K562 (cell line): ENCODE measurements around the gene TTLL11. TPM values are rescaled to one million over a fixed set of nuclear protein-coding genes. Genes with fewer than 3 reads are reported as not detected.
A peak's percentile ranks its signal among the peaks of the same experiment; 100 is the strongest.

Source experiments
- ATAC-seq: fragments of 200-7000 bp; cut with Tn5 transposase; 3 replicates; pipeline ENCODE4 v1.9.1; 2020; ENCODE audit warnings: moderate library complexity
- BruUV-seq: library from RNA; stranded (reverse); fragments of 400-500 nt; replicated peaks from 2 replicates; lab custom pipeline; 2021; lab: Mats Ljungman, UMichigan
- CTCF ChIA-PET: fragments of 300-600 bp; formaldehyde crosslinking; extraction: SDS; loops from one replicate; lab custom pipeline; 2021; ENCODE audit warnings: low intra/inter-chr PET ratio; lab: Yijun Ruan, JAX
- POLR2A ChIA-PET: fragments of 300-600, 350-650 bp; sonication (Branson Sonifier 250); formaldehyde crosslinking; extraction: SDS; loops from one replicate; lab custom pipeline; 2021; ENCODE audit warnings: antibody characterized with exemption, inconsistent platforms; lab: Yijun Ruan, JAX
- DNase-seq, 4 experiments: peaks; one replicate each; pipeline versions ENCODE4 v3.0.0 to v3.0.0-alpha.2; 2011 to 2018; ENCODE audit warnings: low spot score in 3 of 4, mixed read lengths in 3 of 4; ENCODE audit errors: extremely low read depth in 1 of 4
- FAIRE-seq: peaks from 2 replicates; lab custom pipeline; 2011; peaks lifted over from hg19 to GRCh38; lab: Jason Lieb, UNC
- H2AFZ ChIP-seq: 2 replicates; pipeline ENCODE4 v1.6.0; 2011; ENCODE audit warnings: low read depth, low read length, control low read depth, inconsistent platforms
- H3K27ac ChIP-seq: fragments of 200-600 bp; 3 replicates; pipeline ENCODE4 v1.8.0; 2011; ENCODE audit warnings: low read depth, mild to moderate bottlenecking, control low read depth, inconsistent platforms, low read length, moderate library complexity, mixed read lengths; ENCODE audit errors: extremely low read depth
- H3K27me3 ChIP-seq, 2 experiments: fragments of 300-600 bp in 1 of 2; 2 replicates in 1 of 2; 3 replicates in 1 of 2; pipeline versions ENCODE4 v1.6.0 to v1.8.0; 2011; ENCODE audit warnings: inconsistent platforms in 2 of 2, low read length in 2 of 2, mild to moderate bottlenecking in 1 of 2, mixed read lengths in 1 of 2, moderate library complexity in 1 of 2; ENCODE audit not compliant: control insufficient read depth in 2 of 2, insufficient read depth in 2 of 2
- H3K36me3 ChIP-seq: fragments of 300-600 bp; 3 replicates; pipeline ENCODE4 v1.8.0; 2011; ENCODE audit warnings: mild to moderate bottlenecking, low read length, inconsistent platforms; ENCODE audit not compliant: control insufficient read depth, insufficient read depth
- H3K4me1 ChIP-seq, 2 experiments: fragments of 200-600 bp in 1 of 2; replicated peaks in 1 of 2; 2 replicates in 1 of 2; 3 replicates in 1 of 2; pipeline versions ENCODE4 v1.5.1 to v1.8.0; 2011; ENCODE audit warnings: inconsistent platforms in 2 of 2, low read length in 2 of 2, mild to moderate bottlenecking in 1 of 2, mixed read lengths in 1 of 2, moderate library complexity in 1 of 2; ENCODE audit not compliant: control insufficient read depth in 2 of 2, insufficient read depth in 2 of 2
- H3K4me2 ChIP-seq: 2 replicates; pipeline ENCODE4 v1.6.1; 2011; ENCODE audit warnings: low read length, control low read depth, inconsistent platforms, mixed read lengths; ENCODE audit not compliant: insufficient read depth
- H3K4me3 ChIP-seq: fragments of 200-600 bp; sonication (generic), shearing (Covaris generic); 2 replicates; pipeline ENCODE4 v1.5.1; 2016; ENCODE audit warnings: control low read depth, inconsistent platforms
- H3K79me2 ChIP-seq: fragments of 200-600 bp; 3 replicates; pipeline ENCODE4 v1.8.0; 2011; ENCODE audit warnings: low read length, inconsistent platforms; ENCODE audit not compliant: control insufficient read depth, insufficient read depth
- H3K9ac ChIP-seq, 2 experiments: 2 replicates each; pipeline versions ENCODE4 v1.6.0 to v1.6.1; 2011; ENCODE audit warnings: low read depth in 2 of 2, low read length in 2 of 2, control low read depth in 1 of 2, inconsistent platforms in 1 of 2, mild to moderate bottlenecking in 1 of 2, mixed read lengths in 1 of 2; ENCODE audit not compliant: insufficient read depth in 1 of 2
- H3K9me1 ChIP-seq: one replicate; pipeline ENCODE4 v1.6.0; 2011; ENCODE audit warnings: inconsistent platforms, mild to moderate bottlenecking, low read length, moderate library complexity; ENCODE audit not compliant: control insufficient read depth, insufficient read depth
- H3K9me3 ChIP-seq: replicated peaks from 2 replicates; pipeline ENCODE4 v1.5.1; 2011; ENCODE audit warnings: low read depth, low read length, inconsistent platforms; ENCODE audit not compliant: control insufficient read depth, insufficient read depth
- H4K20me1 ChIP-seq: replicated peaks from 2 replicates; pipeline ENCODE4 v1.6.1; 2011; ENCODE audit warnings: low read length, inconsistent platforms, mixed read lengths; ENCODE audit not compliant: control insufficient read depth, insufficient read depth
- CBX1 ChIP-seq: sonication (generic); IDR thresholded peaks from 2 replicates; pipeline ENCODE4 v1.6.1; 2016; ENCODE audit warnings: antibody characterized with exemption, low read depth, mild to moderate bottlenecking
- CCAR2 ChIP-seq: fragments of 200-400 bp; formaldehyde crosslinking; IDR thresholded peaks from 2 replicates; pipeline ENCODE4 v1.6.1; 2017; ENCODE audit warnings: mild to moderate bottlenecking, low read depth, low read length
- CLOCK ChIP-seq: fragments of 250-450 bp; sonication (Bioruptor Pico); IDR thresholded peaks from 2 replicates; pipeline ENCODE4 v1.4.0; 2020; ENCODE audit warnings: mild to moderate bottlenecking, moderate library complexity, borderline replicate concordance
- ETV6 ChIP-seq, 3 experiments: fragments of 150-350 bp in 1 of 3; sonication (generic) in 1 of 3; formaldehyde crosslinking in 1 of 3; IDR thresholded peaks; 2 replicates each; pipeline versions ENCODE4 v1.6.1 to v1.8.0; 2014 to 2022; ENCODE audit warnings: borderline replicate concordance in 2 of 3, low read depth in 2 of 3, antibody characterized with exemption in 1 of 3, low read length in 1 of 3, mild to moderate bottlenecking in 1 of 3, missing genetic modification reagents in 1 of 3
- IRF9 ChIP-seq: fragments of 450-650 bp; IDR thresholded peaks from 2 replicates; pipeline ENCODE4 v1.6.1; 2016; ENCODE audit warnings: missing biosample characterization, missing genetic modification characterization
- PTBP1 ChIP-seq: fragments of 200-400 bp; formaldehyde crosslinking; IDR thresholded peaks from 2 replicates; pipeline ENCODE4 v1.6.1; 2017; ENCODE audit warnings: low read depth, low read length
- PTRF ChIP-seq: fragments of 450-650 bp; IDR thresholded peaks from 2 replicates; pipeline ENCODE4 v1.6.1; 2016; ENCODE audit warnings: mild to moderate bottlenecking, missing genetic modification characterization, missing compliant biosample characterization
- SFPQ ChIP-seq: fragments of 200-400 bp; formaldehyde crosslinking; IDR thresholded peaks from 2 replicates; pipeline ENCODE4 v1.6.1; 2017; ENCODE audit warnings: mild to moderate bottlenecking, low read depth, low read length, moderate library complexity
- SMAD2 ChIP-seq: fragments of 150-350 bp; IDR thresholded peaks from 2 replicates; pipeline ENCODE4 v1.6.1; 2014; ENCODE audit warnings: low read depth, mild to moderate bottlenecking, low read length
- TRIM25 ChIP-seq: fragments of 450-650 bp; IDR thresholded peaks from 2 replicates; pipeline ENCODE4 v1.7.0; 2016; ENCODE audit warnings: borderline replicate concordance
- ZFPM2 ChIP-seq: fragments of 250-450 bp; sonication (Bioruptor Pico); IDR thresholded peaks from 2 replicates; pipeline ENCODE4 v1.5.1; 2022; ENCODE audit warnings: mild to moderate bottlenecking
- ZKSCAN3 ChIP-seq: fragments of 250-450 bp; sonication (Bioruptor Pico); IDR thresholded peaks from 2 replicates; pipeline ENCODE4 v1.4.0; 2020
- ZNF644 ChIP-seq: fragments of 200-800 bp; sonication (Bioruptor generic); IDR thresholded peaks from 2 replicates; pipeline ENCODE4 v1.6.1; 2016; ENCODE audit warnings: low read depth, missing genetic modification characterization, missing compliant biosample characterization
- WGBS: fragments of 100-300 bp; shearing (Covaris generic); methylation state at CpG from one replicate; pipeline ENCODE4 v1.1.6; 2016; ENCODE audit warnings: low coverage, mixed read lengths; ENCODE audit not compliant: insufficient coverage; ENCODE audit errors: missing lambda C conversion rate; 5-methylcytosine and 5-hydroxymethylcytosine counted together
- in situ Hi-C: fragments of 300-500 bp; cut with MboI; formaldehyde crosslinking; loops from 4 replicates; pipeline ENCODE4 v1.15.0; 2018; ENCODE audit warnings: inconsistent platforms, mixed read lengths
- intact Hi-C: fragments of 100-400 bp; cut with micrococcal nuclease; formaldehyde crosslinking; loops from 2 replicates; pipeline ENCODE4 v1.14.2; 2022
- polyA plus RNA-seq, 8 experiments: library from polyadenylated mRNA; depleted of rRNA in 4 of 8; stranded (reverse) in 5 of 8; unstranded in 3 of 8; fragments of >200 nt; fragmentation: Nextera tagmentation in 2 of 8; fragmentation: Illumina TruSeq in 1 of 8; extraction: Ambion mirVana in 2 of 8; extraction: Trizol in 1 of 8; gene quantifications; 2 replicates each; pipeline versions ENCODE4 v1.2.1 to v1.2.3, GENCODE V29; 2011 to 2014; ENCODE audit warnings: inconsistent platforms in 1 of 8, missing spikeins in 1 of 8
- total RNA-seq, 7 experiments: library from RNA; depleted of rRNA in 6 of 7; stranded (reverse); fragments of >200 nt in 6 of 7; fragmentation: Illumina TruSeq in 2 of 7; extraction: Trizol in 2 of 7; gene quantifications; 2 replicates each; pipeline versions ENCODE4 v1.2.1 to v1.2.3, GENCODE V29; 2011 to 2021; ENCODE audit warnings: low replicate concordance in 1 of 7

Gene TTLL11
- total and polyA plus RNA-seq, 9 of the 15 experiments (the other 6 are each of a cell fraction or from before 2014, with no cell fraction given): 0.83 to 4.4 (median 2.7) TPM

GRCh38 chr9:122031157-122031556 is 62.0 kb downstream of the TTLL11 start:
- Histone ChIP-seq H4K20me1 (no peaks in the 10 kb centered on the region), H3K9me3 (no peaks in the 10 kb centered on the region), H3K27ac (no peak overlapping the region), H3K4me3 (no peak overlapping the region), H3K4me1 (peaks cover 0 to 4% of the 10 kb centered on the region in 2 experiments; a peak in 1 of 5 replicates), H3K9ac (no peak overlapping the region), H3K27me3 (no peaks in the 10 kb centered on the region), H2AFZ (no peak overlapping the region), H3K36me3 (no peaks in the 10 kb centered on the region), H3K79me2 (no peaks in the 10 kb centered on the region), H3K9me1 (no peaks in the 10 kb centered on the region), H3K4me2 (no peak overlapping the region)
- ChIA-PET CTCF (no interaction called here), POLR2A (interaction anchor here (0.6 kb wide), 1 partner anchor 286 kb away, joined by 3 read pairs; no protein-coding TSS in a partner anchor)
- FAIRE-seq: no peak
- BruUV-seq: no TSS peak
- in situ Hi-C loops: no loop called here
- intact Hi-C loops: no loop called here
- DNase-seq: no peak
- WGBS: 45% methylated on average over 10 of the region's 10 CpGs
- ATAC-seq: peak; percentile 47; the same call in 1 of the 3 replicates
- TF ChIP-seq TRIM25: no peak
- TF ChIP-seq SMAD2: no peak
- no peak for TF ChIP-seq CCAR2
- no peak for TF ChIP-seq PTBP1
- no peak for TF ChIP-seq IRF9 (tag)
- no peak for TF ChIP-seq ZKSCAN3 (CRISPR knock-in tag)
- no peak for TF ChIP-seq CBX1
- TF ChIP-seq ZNF644 (tag): no peak
- TF ChIP-seq PTRF (tag): no peak
- no peak for TF ChIP-seq ETV6 (IDR thresholded peaks at IDR 0.05; ENCODE audit: borderline replicate concordance in 1 of 2, low read depth in 2 of 2, low read length in 1 of 2)
- TF ChIP-seq ETV6 (CRISPR knock-in tag; IDR thresholded peaks at IDR 0.05; ENCODE audit: borderline replicate concordance): no peak
- TF ChIP-seq CLOCK (CRISPR knock-in tag): no peak
- TF ChIP-seq SFPQ: no peak
- TF ChIP-seq ZFPM2 (CRISPR knock-in tag): no peak
